ENCODE data around the gene PRKCE.

DNA sequence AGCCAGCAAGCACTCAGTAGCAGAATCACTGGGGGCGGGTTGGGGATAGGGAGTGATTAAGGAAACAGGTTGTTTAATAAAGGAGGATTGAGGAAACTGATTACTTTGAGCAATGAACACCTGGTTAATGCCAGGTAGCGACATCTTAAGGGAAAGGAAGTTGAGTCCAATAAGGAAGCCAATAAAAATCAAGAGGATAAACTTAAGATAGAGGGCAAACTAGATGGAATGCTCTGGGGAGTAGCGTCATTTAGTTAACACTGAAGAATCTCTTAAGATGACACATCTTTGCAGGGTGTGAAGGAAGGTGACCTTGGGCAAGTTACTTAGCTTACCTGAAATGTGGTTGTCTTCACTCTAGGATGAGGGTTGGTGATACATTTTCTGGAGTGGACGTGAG, 242.7 kb downstream of the PRKCE start:
- TF ChIP-seq SIX5 (IDR thresholded peaks at IDR 0.05; ENCODE audit: low read depth, low read length) (no peak), SUZ12 (IDR thresholded peaks at IDR 0.05; ENCODE audit: low read length) (no peak), POLR2A (IDR thresholded peaks at IDR 0.05; ENCODE audit: control extremely low read depth in 1 of 2, low read depth in 2 of 2, low read length in 2 of 2) (no peak), KDM5A (IDR thresholded peaks at IDR 0.05; ENCODE audit: low read length) (no peak)
- TF ChIP-seq, protein P1, sequence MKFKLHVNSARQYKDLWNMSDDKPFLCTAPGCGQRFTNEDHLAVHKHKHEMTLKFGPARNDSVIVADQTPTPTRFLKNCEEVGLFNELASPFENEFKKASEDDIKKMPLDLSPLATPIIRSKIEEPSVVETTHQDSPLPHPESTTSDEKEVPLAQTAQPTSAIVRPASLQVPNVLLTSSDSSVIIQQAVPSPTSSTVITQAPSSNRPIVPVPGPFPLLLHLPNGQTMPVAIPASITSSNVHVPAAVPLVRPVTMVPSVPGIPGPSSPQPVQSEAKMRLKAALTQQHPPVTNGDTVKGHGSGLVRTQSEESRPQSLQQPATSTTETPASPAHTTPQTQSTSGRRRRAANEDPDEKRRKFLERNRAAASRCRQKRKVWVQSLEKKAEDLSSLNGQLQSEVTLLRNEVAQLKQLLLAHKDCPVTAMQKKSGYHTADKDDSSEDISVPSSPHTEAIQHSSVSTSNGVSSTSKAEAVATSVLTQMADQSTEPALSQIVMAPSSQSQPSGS (IDR thresholded peaks at IDR 0.05; ENCODE audit: low read length), result no peak
- TF ChIP-seq, protein P2, sequence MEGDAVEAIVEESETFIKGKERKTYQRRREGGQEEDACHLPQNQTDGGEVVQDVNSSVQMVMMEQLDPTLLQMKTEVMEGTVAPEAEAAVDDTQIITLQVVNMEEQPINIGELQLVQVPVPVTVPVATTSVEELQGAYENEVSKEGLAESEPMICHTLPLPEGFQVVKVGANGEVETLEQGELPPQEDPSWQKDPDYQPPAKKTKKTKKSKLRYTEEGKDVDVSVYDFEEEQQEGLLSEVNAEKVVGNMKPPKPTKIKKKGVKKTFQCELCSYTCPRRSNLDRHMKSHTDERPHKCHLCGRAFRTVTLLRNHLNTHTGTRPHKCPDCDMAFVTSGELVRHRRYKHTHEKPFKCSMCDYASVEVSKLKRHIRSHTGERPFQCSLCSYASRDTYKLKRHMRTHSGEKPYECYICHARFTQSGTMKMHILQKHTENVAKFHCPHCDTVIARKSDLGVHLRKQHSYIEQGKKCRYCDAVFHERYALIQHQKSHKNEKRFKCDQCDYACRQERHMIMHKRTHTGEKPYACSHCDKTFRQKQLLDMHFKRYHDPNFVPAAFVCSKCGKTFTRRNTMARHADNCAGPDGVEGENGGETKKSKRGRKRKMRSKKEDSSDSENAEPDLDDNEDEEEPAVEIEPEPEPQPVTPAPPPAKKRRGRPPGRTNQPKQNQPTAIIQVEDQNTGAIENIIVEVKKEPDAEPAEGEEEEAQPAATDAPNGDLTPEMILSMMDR (IDR thresholded peaks at IDR 0.05; ENCODE audit: control extremely low read depth in 1 of 3, insufficient read depth in 1 of 3, low read depth in 1 of 3, low read length in 3 of 3), result no peak
- TF ChIP-seq, protein P3, sequence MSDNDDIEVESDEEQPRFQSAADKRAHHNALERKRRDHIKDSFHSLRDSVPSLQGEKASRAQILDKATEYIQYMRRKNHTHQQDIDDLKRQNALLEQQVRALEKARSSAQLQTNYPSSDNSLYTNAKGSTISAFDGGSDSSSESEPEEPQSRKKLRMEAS (IDR thresholded peaks at IDR 0.05), result no peak
